ENCODE data around the gene SNTG2. TPM values are rescaled to one million over a fixed set of nuclear protein-coding genes. Genes with fewer than 3 reads are reported as not detected.

Gene SNTG2
- polyA plus RNA-seq, 3 donors, result not detected

- Histone ChIP-seq H3K27me3 (ENCODE audit: control insufficient read depth in 2 of 2, insufficient read depth in 2 of 2, low read length in 2 of 2) (no peaks in the 10 kb centered on the region), H3K36me3 (replicated peaks in 1 of 2; ENCODE audit: control insufficient read depth in 1 of 2, insufficient read depth in 2 of 2, low read length in 2 of 2) (no peaks in the 10 kb centered on the region), H2AFZ (ENCODE audit: insufficient read depth, low read depth, low read length, poor library complexity, severe bottlenecking) (no peak overlapping the region), H3K9ac (ENCODE audit: insufficient read depth, low read length, poor library complexity, severe bottlenecking) (no peak overlapping the region), H4K20me1 (ENCODE audit: insufficient read depth, low read length) (no peaks in the 10 kb centered on the region), H3K4me2 (replicated peaks; ENCODE audit: extremely low read depth, low read length, poor library complexity, severe bottlenecking) (no peak overlapping the region), H3K4me3 (replicated peaks in 1 of 3; ENCODE audit: low read depth in 2 of 3, low read length in 3 of 3) (no peak overlapping the region), H3K27ac (ENCODE audit: low read depth in 1 of 2, low read length in 2 of 2) (no peak overlapping the region), H3K79me2 (ENCODE audit: insufficient read depth, low read length) (no peaks in the 10 kb centered on the region), H3K9me3 (replicated peaks in 1 of 2; ENCODE audit: control insufficient read depth in 1 of 2, insufficient read depth in 1 of 2, low read length in 2 of 2) (no peaks in the 10 kb centered on the region), H3K4me1 (ENCODE audit: control insufficient read depth in 1 of 2, insufficient read depth in 2 of 2, low read length in 2 of 2) (no peaks in the 10 kb centered on the region)
- Mint-ChIP-seq H3K36me3 (no peaks in the 10 kb centered on the region), H3K27ac (no peak overlapping the region), H3K27me3 (ENCODE audit: low read depth in 3 of 3) (peaks cover 9 to 14% (median 12%) of the 10 kb centered on the region in 3 donors), H3K9me3 (peaks cover 0 to 23% (median 3%) of the 10 kb centered on the region in 7 donors), H3K4me1 (no peaks in the 10 kb centered on the region), H3K4me3 (no peak overlapping the region)
- TF ChIP-seq, protein P1, sequence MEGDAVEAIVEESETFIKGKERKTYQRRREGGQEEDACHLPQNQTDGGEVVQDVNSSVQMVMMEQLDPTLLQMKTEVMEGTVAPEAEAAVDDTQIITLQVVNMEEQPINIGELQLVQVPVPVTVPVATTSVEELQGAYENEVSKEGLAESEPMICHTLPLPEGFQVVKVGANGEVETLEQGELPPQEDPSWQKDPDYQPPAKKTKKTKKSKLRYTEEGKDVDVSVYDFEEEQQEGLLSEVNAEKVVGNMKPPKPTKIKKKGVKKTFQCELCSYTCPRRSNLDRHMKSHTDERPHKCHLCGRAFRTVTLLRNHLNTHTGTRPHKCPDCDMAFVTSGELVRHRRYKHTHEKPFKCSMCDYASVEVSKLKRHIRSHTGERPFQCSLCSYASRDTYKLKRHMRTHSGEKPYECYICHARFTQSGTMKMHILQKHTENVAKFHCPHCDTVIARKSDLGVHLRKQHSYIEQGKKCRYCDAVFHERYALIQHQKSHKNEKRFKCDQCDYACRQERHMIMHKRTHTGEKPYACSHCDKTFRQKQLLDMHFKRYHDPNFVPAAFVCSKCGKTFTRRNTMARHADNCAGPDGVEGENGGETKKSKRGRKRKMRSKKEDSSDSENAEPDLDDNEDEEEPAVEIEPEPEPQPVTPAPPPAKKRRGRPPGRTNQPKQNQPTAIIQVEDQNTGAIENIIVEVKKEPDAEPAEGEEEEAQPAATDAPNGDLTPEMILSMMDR (IDR thresholded peaks at IDR 0.05), result no peak
- intact Hi-C loops (cut with micrococcal nuclease), result no loop called here
- DNase-seq, result no peak
- 100% methylated on average over 1 of the region's 2 CpGs for WGBS (ENCODE audit: insufficient coverage)
Observed at GRCh38 chr2:1393321-1393720, 442.7 kb downstream of the SNTG2 start.

DNA sequence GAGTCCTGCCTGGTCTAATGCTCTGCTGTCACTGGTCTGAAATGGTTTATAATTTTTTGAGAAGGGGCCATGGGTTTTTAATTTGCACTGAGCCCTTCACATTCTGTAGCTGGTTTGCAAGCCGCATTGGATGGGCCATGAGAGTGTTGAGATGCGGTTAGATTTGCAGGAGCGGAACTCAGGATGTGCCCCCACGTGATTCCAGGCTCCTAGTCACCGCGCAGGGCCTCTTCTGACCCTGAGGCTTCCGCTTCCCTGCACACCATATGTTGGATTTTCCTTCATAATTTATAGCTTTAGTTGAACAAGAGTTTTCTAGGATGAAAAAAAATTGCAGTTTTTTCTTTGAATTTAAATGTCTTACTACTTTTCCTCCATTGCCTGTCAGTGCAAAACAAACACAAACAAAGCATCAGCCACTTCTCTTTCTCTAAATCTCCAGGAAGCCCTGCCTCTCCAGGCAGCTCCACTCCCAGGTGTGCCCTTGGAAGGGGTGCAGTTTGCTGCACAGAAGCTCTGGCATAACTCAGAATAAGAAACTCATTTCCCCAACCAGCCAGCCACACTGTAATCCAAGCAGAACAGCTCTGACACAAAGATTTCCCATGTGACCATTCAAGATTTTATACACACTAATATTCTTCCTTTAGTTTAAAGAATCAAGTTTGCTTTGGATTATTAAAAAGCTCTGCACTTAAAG, 444.2 kb downstream of the SNTG2 start:
- no peak overlapping the region for H3K9ac ChIP-seq (ENCODE audit: insufficient read depth, low read length, poor library complexity, severe bottlenecking)
- peaks cover 8 to 14% (median 12%) of the 10 kb centered on the region in 3 donors for H3K27me3 Mint-ChIP-seq (ENCODE audit: low read depth in 3 of 3)
- TF ChIP-seq, protein P1 (IDR thresholded peaks at IDR 0.05), result no peak
- intact Hi-C loops (cut with micrococcal nuclease), result no loop called here
- peaks cover 13% of the 10 kb centered on the region for H3K4me1 Mint-ChIP-seq
- H3K36me3 ChIP-seq (replicated peaks in 1 of 2; ENCODE audit: control insufficient read depth in 1 of 2, insufficient read depth in 2 of 2, low read length in 2 of 2), result no peaks in the 10 kb centered on the region
- no CpG with 5 or more reads among the region's 7 CpGs for WGBS (ENCODE audit: insufficient coverage)
- H3K36me3 Mint-ChIP-seq, result no peaks in the 10 kb centered on the region
- H2AFZ ChIP-seq (ENCODE audit: insufficient read depth, low read depth, low read length, poor library complexity, severe bottlenecking), result no peak overlapping the region
- no peaks in the 10 kb centered on the region for H3K79me2 ChIP-seq (ENCODE audit: insufficient read depth, low read length)
- H3K4me3 ChIP-seq (replicated peaks in 1 of 3; ENCODE audit: low read depth in 2 of 3, low read length in 3 of 3), result no peak overlapping the region
- H3K27ac ChIP-seq (ENCODE audit: low read depth in 1 of 2, low read length in 2 of 2), result no peak overlapping the region
- no peak overlapping the region for H3K27ac Mint-ChIP-seq
- peaks cover 0 to 10% of the 10 kb centered on the region in 2 donors for H3K4me1 ChIP-seq (ENCODE audit: control insufficient read depth in 1 of 2, insufficient read depth in 2 of 2, low read length in 2 of 2)
- peaks cover 0 to 18% (median 2%) of the 10 kb centered on the region in 7 donors for H3K9me3 Mint-ChIP-seq
- H3K4me2 ChIP-seq (replicated peaks; ENCODE audit: extremely low read depth, low read length, poor library complexity, severe bottlenecking), result no peak overlapping the region
- H3K27me3 ChIP-seq (ENCODE audit: control insufficient read depth in 2 of 2, insufficient read depth in 2 of 2, low read length in 2 of 2), result no peaks in the 10 kb centered on the region
- no peak for DNase-seq
- H4K20me1 ChIP-seq (ENCODE audit: insufficient read depth, low read length), result no peaks in the 10 kb centered on the region
- no peaks in the 10 kb centered on the region for H3K9me3 ChIP-seq (replicated peaks in 1 of 2; ENCODE audit: control insufficient read depth in 1 of 2, insufficient read depth in 1 of 2, low read length in 2 of 2)
- no peak overlapping the region for H3K4me3 Mint-ChIP-seq

Measured in CD14-positive monocyte (primary cell).